GM10248 (cell line): Measurements from ENCODE around the gene PISD.

Source experiments
- CTCF ChIA-PET: fragments of 300-600 bp; sonication (Branson Sonifier 250); formaldehyde crosslinking; extraction: SDS; loops from one replicate; lab custom pipeline; 2021; ENCODE audit warnings: antibody characterized with exemption; lab: Yijun Ruan, JAX
- POLR2A ChIA-PET: fragments of 350-650 bp; sonication (Branson Sonifier 250); formaldehyde crosslinking; extraction: SDS; loops from one replicate; lab custom pipeline; 2020; ENCODE audit warnings: antibody characterized with exemption; lab: Yijun Ruan, JAX
- DNase-seq: peaks from one replicate; pipeline ENCODE4 v3.0.0; 2012; ENCODE audit errors: extremely low spot score
- CTCF ChIP-seq: IDR thresholded peaks from 2 replicates; pipeline ENCODE4 v1.5.1; 2012; ENCODE audit warnings: mild to moderate bottlenecking, low read depth; ENCODE audit errors: extremely low read depth, missing control alignments, control extremely low read depth

Gene PISD

GRCh38 chr22:31572939-31573338, 89.1 kb downstream of the PISD start:
- POLR2A ChIA-PET, result no interaction called here
- CTCF ChIA-PET, result no interaction called here
- no peak for DNase-seq
- TF ChIP-seq CTCF, result no peak

GRCh38 chr22:31569126-31569525, 92.9 kb downstream of the PISD start:
- no peak for TF ChIP-seq CTCF
- ChIA-PET CTCF (interaction anchor here (0.7 to 1.6 kb wide), 5 partner anchors 8 to 37 kb away, joined by 3 to 4 read pairs (median 3); no protein-coding TSS in a partner anchor), POLR2A (no interaction called here)
- no peak for DNase-seq
